HK-2 (cell line): ENCODE data around the gene LRCH1.

Experiments
- DNase-seq: peaks from one replicate; pipeline ENCODE4 v3.0.0-alpha.2; 2018; ENCODE audit not compliant: unreplicated experiment

The LRCH1 gene

DNA sequence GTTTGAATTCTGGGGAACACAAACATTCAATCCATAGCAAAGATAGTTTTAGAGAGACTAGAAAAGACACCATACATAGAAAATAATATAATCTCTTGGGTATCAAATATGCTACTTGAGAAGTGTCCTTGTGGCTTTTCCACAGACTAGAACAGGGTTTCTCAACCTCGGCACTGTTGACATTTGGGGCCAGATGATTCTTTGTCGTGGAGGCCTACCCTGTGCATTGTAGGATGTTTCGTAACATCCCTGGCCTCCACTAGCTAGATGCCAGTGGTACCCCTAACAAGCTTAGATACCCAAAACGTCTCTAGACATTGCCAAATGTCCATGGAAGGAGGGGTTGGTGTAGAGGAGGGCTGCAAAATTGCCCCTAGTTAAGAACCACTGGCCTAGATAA is 246.2 kb downstream of the LRCH1 start:
- no peak for DNase-seq

- DNase-seq, result no peak
These were observed 248.9 kb downstream of the LRCH1 start for GRCh38 chr13:46801858-46802257.
